Measurements from ENCODE around the gene CES3.

Gene CES3

GRCh38 chr16:66934138-66934838 lies 26.8 kb upstream of the CES3 start, which contains the start of gene CIAO2B (continued):
- TF ChIP-seq KLF16 (tag by site-specific recombination; IDR thresholded peaks at IDR 0.05), result peak; percentile 97
- no peak for TF ChIP-seq ZNF48 (tag by site-specific recombination; IDR thresholded peaks at IDR 0.05)
- peak; percentile 78 for TF ChIP-seq ZBTB20 (tag by site-specific recombination; IDR thresholded peaks at IDR 0.05)
- no peak for TF ChIP-seq ZNF16 (tag by site-specific recombination; IDR thresholded peaks at IDR 0.05; ENCODE audit: low read depth)
- TF ChIP-seq ZNF629 (tag by site-specific recombination; IDR thresholded peaks at IDR 0.05), result peak; percentile 52
- TF ChIP-seq ZNF37A (tag by site-specific recombination; IDR thresholded peaks at IDR 0.05), result no peak
- TF ChIP-seq, protein P1, sequence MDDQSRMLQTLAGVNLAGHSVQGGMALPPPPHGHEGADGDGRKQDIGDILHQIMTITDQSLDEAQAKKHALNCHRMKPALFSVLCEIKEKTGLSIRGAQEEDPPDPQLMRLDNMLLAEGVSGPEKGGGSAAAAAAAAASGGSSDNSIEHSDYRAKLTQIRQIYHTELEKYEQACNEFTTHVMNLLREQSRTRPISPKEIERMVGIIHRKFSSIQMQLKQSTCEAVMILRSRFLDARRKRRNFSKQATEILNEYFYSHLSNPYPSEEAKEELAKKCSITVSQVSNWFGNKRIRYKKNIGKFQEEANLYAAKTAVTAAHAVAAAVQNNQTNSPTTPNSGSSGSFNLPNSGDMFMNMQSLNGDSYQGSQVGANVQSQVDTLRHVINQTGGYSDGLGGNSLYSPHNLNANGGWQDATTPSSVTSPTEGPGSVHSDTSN (CRISPR knock-in tag; IDR thresholded peaks at IDR 0.05), result no peak
- TF ChIP-seq REPIN1 (tag by site-specific recombination; IDR thresholded peaks at IDR 0.05; ENCODE audit: low read depth), result no peak; the same call in 1 of the 2 replicates
- TF ChIP-seq, protein P2, sequence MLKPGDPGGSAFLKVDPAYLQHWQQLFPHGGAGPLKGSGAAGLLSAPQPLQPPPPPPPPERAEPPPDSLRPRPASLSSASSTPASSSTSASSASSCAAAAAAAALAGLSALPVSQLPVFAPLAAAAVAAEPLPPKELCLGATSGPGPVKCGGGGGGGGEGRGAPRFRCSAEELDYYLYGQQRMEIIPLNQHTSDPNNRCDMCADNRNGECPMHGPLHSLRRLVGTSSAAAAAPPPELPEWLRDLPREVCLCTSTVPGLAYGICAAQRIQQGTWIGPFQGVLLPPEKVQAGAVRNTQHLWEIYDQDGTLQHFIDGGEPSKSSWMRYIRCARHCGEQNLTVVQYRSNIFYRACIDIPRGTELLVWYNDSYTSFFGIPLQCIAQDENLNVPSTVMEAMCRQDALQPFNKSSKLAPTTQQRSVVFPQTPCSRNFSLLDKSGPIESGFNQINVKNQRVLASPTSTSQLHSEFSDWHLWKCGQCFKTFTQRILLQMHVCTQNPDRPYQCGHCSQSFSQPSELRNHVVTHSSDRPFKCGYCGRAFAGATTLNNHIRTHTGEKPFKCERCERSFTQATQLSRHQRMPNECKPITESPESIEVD (tag by site-specific recombination; IDR thresholded peaks at IDR 0.05), result no peak
- no peak for TF ChIP-seq ZNF221 (tag by site-specific recombination; IDR thresholded peaks at IDR 0.05; ENCODE audit: borderline replicate concordance)
- TF ChIP-seq ZNF610 (tag by site-specific recombination; IDR thresholded peaks at IDR 0.05; ENCODE audit: borderline replicate concordance), result peak; percentile 55; the same call in 1 of the 2 replicates
- 0 out of 2 replicates have a peak, but pooled peaks have one; percentile 28 for TF ChIP-seq ZBTB10 (tag by site-specific recombination; IDR thresholded peaks at IDR 0.05)
- TF ChIP-seq ZFHX2 (tag by site-specific recombination; conservative IDR thresholded peaks at IDR 0.05), result peak; percentile 89
- TF ChIP-seq, protein P3, sequence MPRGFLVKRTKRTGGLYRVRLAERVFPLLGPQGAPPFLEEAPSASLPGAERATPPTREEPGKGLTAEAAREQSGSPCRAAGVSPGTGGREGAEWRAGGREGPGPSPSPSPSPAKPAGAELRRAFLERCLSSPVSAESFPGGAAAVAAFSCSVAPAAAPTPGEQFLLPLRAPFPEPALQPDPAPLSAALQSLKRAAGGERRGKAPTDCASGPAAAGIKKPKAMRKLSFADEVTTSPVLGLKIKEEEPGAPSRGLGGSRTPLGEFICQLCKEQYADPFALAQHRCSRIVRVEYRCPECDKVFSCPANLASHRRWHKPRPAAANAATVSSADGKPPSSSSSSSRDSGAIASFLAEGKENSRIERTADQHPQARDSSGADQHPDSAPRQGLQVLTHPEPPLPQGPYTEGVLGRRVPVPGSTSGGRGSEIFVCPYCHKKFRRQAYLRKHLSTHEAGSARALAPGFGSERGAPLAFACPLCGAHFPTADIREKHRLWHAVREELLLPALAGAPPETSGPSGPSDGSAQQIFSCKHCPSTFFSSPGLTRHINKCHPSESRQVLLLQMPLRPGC (tag by site-specific recombination; IDR thresholded peaks at IDR 0.05), result 0 out of 2 replicates have a peak, but pooled peaks have one; percentile 35
- TF ChIP-seq ZBTB48 (tag by site-specific recombination; IDR thresholded peaks at IDR 0.05), result peak; percentile 48; the same call in 1 of the 2 replicates
- TF ChIP-seq ZBTB7A (tag by site-specific recombination; IDR thresholded peaks at IDR 0.05; ENCODE audit: low read depth), result 0 out of 2 replicates have a peak, but pooled peaks have one; percentile 46
- no peak for TF ChIP-seq ZNF473 (tag by site-specific recombination; IDR thresholded peaks at IDR 0.05)
- no peak for TF ChIP-seq ZNF768 (tag by site-specific recombination; IDR thresholded peaks at IDR 0.05)
- no peak for TF ChIP-seq ZNF677 (tag by site-specific recombination; IDR thresholded peaks at IDR 0.05)
- peak; percentile 54; the same call in 1 of the 2 replicates for TF ChIP-seq KLF1 (tag by site-specific recombination; IDR thresholded peaks at IDR 0.05)
- TF ChIP-seq GLIS2 (tag by site-specific recombination; IDR thresholded peaks at IDR 0.05), result no peak; the same call in 1 of the 2 replicates
- TF ChIP-seq ZNF670 (tag by site-specific recombination; IDR thresholded peaks at IDR 0.05; ENCODE audit: low read depth), result no peak
- TF ChIP-seq HOXC10 (CRISPR knock-in tag; IDR thresholded peaks at IDR 0.05), result no peak
- no peak for TF ChIP-seq ZNF138 (tag by site-specific recombination; IDR thresholded peaks at IDR 0.05; ENCODE audit: borderline replicate concordance)
- peak; percentile 81 for TF ChIP-seq SP3 (tag by site-specific recombination; IDR thresholded peaks at IDR 0.05)
- TF ChIP-seq, protein P4, sequence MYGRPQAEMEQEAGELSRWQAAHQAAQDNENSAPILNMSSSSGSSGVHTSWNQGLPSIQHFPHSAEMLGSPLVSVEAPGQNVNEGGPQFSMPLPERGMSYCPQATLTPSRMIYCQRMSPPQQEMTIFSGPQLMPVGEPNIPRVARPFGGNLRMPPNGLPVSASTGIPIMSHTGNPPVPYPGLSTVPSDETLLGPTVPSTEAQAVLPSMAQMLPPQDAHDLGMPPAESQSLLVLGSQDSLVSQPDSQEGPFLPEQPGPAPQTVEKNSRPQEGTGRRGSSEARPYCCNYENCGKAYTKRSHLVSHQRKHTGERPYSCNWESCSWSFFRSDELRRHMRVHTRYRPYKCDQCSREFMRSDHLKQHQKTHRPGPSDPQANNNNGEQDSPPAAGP (tag by site-specific recombination; IDR thresholded peaks at IDR 0.05), result peak; percentile 21; the same call in 1 of the 2 replicates
- TF ChIP-seq ZNF18 (tag by site-specific recombination; IDR thresholded peaks at IDR 0.05), result no peak
- no peak for TF ChIP-seq AEBP2 (tag by site-specific recombination; IDR thresholded peaks at IDR 0.05; ENCODE audit: borderline replicate concordance)
- no peak for TF ChIP-seq ZNF140 (tag by site-specific recombination; IDR thresholded peaks at IDR 0.05)

All from HEK293 (cell line).